OCI-M1 (cell line): ENCODE results near the gene PROC.
"Not testable (repeated sequence)": the region's sequence is repeated elsewhere in the genome, so short reads cannot be mapped to it uniquely, and the experiment has no call there.

Experiments used
- DNase-seq: peaks from one replicate; lab custom pipeline; 2025; lab: John Stamatoyannopoulos, UW

PROC gene

DNA sequence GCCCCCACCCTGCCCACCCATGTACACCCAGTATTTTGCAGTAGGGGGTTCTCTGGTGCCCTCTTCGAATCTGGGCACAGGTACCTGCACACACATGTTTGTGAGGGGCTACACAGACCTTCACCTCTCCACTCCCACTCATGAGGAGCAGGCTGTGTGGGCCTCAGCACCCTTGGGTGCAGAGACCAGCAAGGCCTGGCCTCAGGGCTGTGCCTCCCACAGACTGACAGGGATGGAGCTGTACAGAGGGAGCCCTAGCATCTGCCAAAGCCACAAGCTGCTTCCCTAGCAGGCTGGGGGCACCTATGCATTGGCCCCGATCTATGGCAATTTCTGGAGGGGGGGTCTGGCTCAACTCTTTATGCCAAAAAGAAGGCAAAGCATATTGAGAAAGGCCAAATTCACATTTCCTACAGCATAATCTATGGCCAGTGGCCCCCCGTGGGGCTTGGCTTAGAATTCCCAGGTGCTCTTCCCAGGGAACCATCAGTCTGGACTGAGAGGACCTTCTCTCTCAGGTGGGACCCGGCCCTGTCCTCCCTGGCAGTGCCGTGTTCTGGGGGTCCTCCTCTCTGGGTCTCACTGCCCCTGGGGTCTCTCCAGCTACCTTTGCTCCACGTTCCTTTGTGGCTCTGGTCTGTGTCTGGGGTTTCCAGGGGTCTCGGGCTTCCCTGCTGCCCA, 9.3 kb downstream of the PROC start:
- DNase-seq = no peak

DNA sequence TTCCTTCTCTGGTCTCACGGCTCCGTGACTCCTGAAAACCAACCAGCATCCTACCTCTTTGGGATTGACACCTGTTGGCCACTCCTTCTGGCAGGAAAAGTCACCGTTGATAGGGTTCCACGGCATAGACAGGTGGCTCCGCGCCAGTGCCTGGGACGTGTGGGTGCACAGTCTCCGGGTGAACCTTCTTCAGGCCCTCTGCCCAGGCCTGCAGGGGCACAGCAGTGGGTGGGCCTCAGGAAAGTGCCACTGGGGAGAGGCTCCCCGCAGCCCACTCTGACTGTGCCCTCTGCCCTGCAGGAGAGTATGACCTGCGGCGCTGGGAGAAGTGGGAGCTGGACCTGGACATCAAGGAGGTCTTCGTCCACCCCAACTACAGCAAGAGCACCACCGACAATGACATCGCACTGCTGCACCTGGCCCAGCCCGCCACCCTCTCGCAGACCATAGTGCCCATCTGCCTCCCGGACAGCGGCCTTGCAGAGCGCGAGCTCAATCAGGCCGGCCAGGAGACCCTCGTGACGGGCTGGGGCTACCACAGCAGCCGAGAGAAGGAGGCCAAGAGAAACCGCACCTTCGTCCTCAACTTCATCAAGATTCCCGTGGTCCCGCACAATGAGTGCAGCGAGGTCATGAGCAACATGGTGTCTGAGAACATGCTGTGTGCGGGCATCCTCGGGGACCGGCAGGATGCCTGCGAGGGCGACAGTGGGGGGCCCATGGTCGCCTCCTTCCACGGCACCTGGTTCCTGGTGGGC, 10.0 kb downstream of the PROC start:
- DNase-seq = no peak

DNA sequence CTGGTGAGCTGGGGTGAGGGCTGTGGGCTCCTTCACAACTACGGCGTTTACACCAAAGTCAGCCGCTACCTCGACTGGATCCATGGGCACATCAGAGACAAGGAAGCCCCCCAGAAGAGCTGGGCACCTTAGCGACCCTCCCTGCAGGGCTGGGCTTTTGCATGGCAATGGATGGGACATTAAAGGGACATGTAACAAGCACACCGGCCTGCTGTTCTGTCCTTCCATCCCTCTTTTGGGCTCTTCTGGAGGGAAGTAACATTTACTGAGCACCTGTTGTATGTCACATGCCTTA, 10.5 kb downstream of the PROC start:
- DNase-seq = no peak

GRCh38 chr2:127429291-127429690, 11.1 kb downstream of the PROC start:
- DNase-seq = no peak

- no peak for DNase-seq
Measured at GRCh38 chr2:127429844-127430425, 11.7 kb downstream of the PROC start.

- no peak for DNase-seq
Measured at GRCh38 chr2:127431408-127432023, 13.3 kb downstream of the PROC start.

DNA sequence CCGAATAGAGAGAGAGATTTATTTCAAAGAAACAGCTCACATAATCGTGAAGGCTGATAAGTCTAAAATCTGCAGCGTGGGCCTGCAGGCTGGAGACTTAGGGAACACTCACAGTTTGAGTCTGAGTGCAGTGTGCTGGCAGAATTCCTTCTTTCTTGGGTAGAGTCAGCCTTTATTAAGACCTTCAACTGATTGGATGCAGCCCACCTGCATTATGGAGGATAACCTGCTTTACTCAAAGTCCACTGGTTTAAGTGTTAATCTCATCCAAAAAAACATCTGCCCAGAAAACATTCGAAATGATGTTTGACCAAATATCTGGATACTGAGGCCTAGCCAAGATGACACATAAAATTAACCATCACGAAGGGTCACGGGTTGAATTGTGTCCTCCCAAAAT, 16.3 kb downstream of the PROC start:
- DNase-seq = no peak

DNA sequence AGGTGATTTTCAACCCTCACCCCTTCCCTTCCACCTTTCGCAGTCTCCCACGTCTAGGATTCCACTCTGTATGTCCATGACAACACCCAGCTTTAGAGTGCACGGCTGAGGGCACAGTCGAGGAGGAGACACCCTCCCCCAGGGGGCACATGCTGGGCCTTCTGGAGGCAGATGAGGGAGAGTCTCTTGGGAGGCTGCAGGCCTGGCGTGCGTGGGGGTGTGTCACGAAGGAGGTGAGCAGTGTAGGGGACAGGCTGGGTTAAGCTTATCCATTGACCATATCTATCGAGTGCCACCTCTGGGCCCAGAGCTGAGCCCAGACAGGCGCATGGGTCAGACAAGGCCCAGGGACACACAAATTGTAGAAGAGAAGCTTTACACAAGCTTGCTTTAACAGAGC, 18.8 kb downstream of the PROC start:
- no peak for DNase-seq

- no peak for DNase-seq
Measured at GRCh38 chr2:127437781-127438726, 19.8 kb downstream of the PROC start.

DNA sequence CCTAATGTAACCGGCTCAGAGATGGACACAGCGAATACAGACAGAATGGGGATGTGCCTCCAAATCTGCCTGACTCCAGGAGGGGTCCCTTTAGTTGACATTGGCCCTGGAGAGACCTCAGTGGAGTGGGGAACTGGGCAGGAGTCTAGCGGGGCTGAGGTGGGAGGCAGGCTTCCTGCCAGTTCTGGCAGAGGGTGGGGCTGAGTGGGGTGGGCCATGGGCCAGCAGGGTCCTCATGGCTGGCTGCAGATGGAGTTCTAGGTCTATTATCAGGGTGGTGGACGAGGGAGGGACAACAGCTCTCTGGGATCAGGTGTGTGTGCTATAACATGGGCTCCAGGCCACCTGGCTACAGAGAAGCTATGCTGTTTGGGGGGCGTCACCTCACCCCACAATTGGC, 21.1 kb downstream of the PROC start:
- no peak for DNase-seq

DNA sequence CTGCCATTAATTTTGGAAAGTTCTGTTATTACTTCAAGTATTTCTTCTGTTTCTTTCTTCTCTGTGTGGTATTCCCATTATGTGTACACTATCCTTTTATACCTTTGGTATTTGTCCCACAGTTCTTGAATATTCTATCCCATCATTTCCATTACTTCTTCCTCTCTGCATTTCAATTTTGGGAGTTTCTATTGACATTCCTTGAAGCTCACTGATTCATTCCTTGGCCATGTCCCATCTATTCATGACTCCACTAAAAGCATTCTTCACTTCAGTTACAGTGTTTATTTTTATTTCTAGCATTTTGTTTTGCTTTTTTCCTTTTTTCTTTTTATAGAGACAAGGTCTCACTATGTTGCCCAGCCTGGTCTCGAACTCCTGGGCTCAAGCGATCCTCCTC, 30.3 kb downstream of the PROC start:
- DNase-seq = no peak

- DNase-seq = no peak
Measured at GRCh38 chr2:127449414-127449813, 31.2 kb downstream of the PROC start.

- no peak for DNase-seq
Measured at GRCh38 chr2:127449898-127450297, 31.7 kb downstream of the PROC start.

DNA sequence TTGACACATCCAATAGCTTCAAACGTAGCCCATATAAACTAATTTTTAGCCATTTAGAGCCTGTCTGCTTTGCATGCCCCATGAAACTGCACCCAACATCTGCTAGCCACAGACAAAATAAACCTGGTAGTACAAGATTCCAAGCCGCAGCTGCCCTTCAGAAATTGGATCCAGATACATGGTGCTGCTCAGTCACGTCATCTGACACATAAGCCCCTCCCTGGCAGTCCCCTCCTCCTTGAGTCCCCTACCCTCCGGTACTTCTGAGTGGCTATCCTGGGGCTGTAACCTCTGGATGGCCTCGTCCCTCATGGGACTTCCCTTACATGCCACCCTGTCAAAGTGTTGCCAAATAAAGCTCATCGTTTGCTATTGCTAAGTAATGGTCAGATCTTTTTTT, 33.8 kb downstream of the PROC start:
- DNase-seq = no peak

DNA sequence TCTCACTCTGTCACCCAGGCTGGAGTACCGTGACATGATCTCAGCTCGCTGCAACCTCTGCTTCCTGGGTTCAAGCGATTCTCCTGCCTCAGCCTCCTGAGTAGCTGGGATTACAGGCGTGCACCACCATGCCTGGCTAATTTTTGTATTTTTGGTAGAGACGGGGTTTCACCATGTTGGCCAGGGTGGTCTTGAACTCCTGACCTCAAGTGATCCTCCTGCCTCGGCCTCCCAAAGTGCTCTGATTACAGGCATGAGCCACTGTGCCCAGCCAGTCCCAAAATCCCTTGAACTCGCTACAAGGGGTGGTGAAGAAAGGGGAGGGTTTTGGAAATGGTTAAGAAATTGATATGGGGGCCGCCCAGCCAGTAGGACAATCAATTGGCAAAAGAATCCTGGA, 34.2 kb downstream of the PROC start:
- DNase-seq = not testable (repeated sequence)

DNA sequence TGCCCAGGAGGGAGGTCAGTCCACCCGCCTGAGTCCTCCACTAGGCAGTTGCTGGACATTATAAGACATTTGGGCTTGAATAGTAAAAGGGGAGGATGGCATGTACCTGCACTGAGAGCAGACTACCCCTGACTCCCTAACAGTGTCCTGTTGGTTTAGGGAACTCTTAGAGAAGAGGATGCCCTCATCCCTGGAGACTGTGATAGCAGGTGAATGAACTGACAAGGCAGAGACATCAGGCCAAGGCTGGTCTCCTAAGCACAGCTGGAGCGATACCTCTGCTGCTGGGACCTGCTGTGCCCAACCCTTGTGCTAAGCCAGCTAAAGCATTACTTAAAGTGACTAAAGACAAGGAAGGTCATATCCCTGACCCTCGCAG, 34.8 kb downstream of the PROC start:
- no peak for DNase-seq

DNA sequence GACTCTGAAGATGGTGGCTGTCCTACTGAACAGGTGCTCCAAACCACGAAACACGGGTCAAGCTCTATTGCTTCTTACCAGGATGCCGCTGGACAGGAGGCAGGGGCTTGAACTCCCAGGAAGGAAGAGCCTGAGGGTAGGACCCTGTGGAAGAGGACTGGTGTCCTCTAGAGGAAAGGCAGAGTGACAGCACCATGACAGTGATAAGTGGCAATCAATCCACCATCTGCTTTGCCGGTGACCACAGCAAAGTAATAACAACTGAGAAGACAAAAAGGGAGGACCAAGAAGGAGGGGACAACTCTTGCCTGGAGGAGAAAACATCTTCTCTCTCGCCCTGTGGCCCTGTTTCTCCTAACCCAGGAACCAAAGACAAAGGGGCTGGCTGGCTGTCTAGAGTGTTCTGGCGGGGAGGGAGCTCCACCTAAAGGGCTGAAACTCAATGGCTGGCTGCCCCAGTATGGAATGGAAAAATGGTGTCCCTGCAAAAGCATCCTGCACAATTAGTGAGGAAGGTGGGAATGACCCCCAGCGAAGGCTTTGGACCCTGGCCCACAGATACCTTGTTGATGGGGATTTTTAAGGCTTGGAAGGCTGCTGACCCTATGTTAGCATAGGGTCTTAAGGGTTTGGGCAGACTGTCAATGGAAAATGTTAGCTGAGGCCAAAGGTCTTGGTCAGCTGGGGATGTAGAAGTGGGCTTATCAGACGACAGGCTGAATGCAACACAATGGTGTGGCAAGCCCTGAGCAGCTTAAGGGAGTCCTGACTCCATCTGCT, 35.4 kb downstream of the PROC start:
- DNase-seq = peak; percentile 32

DNA sequence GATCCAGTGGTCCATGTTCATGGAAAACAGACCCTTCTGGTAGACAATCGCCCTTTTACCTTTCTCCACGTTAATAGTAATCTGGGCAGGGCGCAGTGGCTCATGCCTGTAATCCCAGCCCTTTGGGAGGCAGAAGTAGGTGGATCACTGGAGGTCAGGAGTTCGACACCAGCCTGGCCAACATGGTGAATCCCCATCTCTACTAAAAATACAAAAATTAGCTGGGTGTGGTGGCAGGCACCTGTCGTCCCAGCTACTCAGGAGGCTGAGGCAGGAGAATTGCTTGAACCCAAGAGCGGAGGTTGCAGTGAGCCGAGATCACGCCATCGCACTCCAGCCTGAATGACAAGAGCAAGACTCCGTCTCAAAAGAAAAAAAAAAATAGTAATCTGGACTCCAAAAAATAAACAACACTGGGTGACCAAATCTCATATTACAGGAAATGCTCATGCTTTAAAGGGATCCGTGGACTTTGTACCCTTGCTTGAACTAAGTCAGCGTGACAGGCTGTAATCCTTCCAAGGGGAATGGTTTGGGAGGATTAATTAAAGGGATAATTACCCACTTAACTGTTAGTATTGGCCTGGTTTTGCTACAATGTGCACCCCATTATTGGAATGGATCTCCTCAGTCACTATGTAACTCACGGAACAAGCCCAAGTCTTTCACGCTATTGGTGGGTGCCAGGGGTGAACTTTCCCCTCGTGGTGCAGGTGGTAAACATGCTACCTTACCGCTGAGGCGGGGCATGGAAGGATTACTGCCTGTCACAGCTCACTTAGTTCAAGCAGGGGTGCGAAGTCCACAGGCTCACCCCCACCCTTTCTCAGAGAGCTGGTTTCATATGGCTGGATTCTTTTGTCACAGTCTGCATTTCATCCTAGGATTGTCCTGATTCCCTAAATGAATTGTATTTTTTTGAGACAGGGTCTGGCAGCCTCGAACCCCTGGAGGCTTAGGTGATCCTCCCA, 36.7 kb downstream of the PROC start:
- no peak for DNase-seq

DNA sequence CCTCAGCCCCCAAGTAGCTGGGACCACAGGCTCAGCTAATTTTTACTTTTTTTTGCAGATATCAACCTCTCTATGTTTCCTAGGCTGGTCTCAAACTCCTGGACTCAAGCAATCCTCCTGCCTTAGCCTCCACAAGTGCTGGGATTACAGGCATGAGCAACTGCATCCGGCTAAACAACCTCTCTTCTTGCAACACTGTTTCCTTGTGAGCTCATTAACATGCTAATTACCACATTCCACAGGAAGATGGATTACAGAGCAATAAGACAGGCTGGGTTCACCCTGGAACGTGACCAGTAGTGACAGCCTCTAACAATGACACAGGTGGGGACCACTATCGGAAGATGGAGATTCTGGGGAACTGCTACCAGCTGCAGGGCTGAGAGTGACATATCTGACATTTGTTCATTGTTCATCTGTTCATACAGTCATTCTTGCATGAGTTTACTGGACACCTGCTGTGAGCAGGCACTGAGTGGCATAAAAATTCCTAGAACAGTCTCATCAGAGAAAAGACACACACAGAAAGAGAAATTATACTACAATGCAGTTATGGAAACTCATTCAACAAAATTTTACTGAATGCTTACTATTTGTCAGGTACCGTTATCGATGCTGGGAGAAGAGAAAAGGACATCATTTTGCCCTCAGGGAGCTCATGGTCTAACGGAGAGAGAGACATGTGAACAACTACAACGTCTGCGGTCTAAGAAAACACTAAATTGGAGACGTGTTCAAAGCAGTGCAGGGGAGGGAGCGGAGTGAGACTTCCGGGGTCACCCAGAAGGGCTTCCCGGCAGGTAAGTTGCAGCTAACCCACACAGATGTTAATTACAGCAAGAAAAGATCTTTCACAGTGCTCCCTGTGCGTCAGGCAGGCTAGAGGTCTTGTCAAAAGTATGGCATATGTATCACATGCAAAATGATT, 37.6 kb downstream of the PROC start:
- DNase-seq = no peak
